DMS114 treated with DMSO at 0.1 percent for 48 hours (cell line): ENCODE measurements around the gene RAB3GAP2.
A peak's percentile ranks its signal among the peaks of the same experiment; 100 is the strongest.
"Not testable (repeated sequence)": the region's sequence is repeated elsewhere in the genome, so short reads cannot be mapped to it uniquely, and the experiment has no call there.

Source experiments
- DNase-seq: peaks from one replicate; lab custom pipeline; 2025; ENCODE audit not compliant: unreplicated experiment; lab: John Stamatoyannopoulos, UW

Gene RAB3GAP2

GRCh38 chr1:220213382-220213983 lies 58.8 kb downstream of the RAB3GAP2 start:
- DNase-seq: no peak

- DNase-seq: no peak
Observed at GRCh38 chr1:220207411-220207810, 64.8 kb downstream of the RAB3GAP2 start.

- not testable (repeated sequence) for DNase-seq
Observed at GRCh38 chr1:220204758-220205157, 67.5 kb downstream of the RAB3GAP2 start.

GRCh38 chr1:220203816-220204215 lies 68.4 kb downstream of the RAB3GAP2 start:
- no peak for DNase-seq

GRCh38 chr1:220198186-220199005 lies 73.9 kb downstream of the RAB3GAP2 start:
- no peak for DNase-seq

GRCh38 chr1:220195701-220196100 lies 76.6 kb downstream of the RAB3GAP2 start:
- no peak for DNase-seq

- DNase-seq: peak; percentile 24
Observed at GRCh38 chr1:220189750-220190347, 82.4 kb downstream of the RAB3GAP2 start.

GRCh38 chr1:220188538-220188937 lies 83.7 kb downstream of the RAB3GAP2 start:
- DNase-seq: no peak

GRCh38 chr1:220186752-220187151 lies 85.5 kb downstream of the RAB3GAP2 start:
- DNase-seq: no peak

GRCh38 chr1:220184506-220184905 lies 87.7 kb downstream of the RAB3GAP2 start:
- no peak for DNase-seq

- no peak for DNase-seq
Observed at GRCh38 chr1:220182656-220183055, 89.6 kb downstream of the RAB3GAP2 start.

- no peak for DNase-seq
Observed at GRCh38 chr1:220182111-220182510, 90.1 kb downstream of the RAB3GAP2 start.

- DNase-seq: no peak
Observed at GRCh38 chr1:220176540-220176939, 95.7 kb downstream of the RAB3GAP2 start.

GRCh38 chr1:220170836-220171526 lies 101.3 kb downstream of the RAB3GAP2 start:
- no peak for DNase-seq

- not testable (repeated sequence) for DNase-seq
Observed at GRCh38 chr1:220169887-220170286, 102.4 kb downstream of the RAB3GAP2 start.

- no peak for DNase-seq
Observed at GRCh38 chr1:220166853-220167252, 105.4 kb downstream of the RAB3GAP2 start.

GRCh38 chr1:220164517-220164916 lies 107.7 kb downstream of the RAB3GAP2 start:
- no peak for DNase-seq

- no peak for DNase-seq
Observed at GRCh38 chr1:220164116-220164515, 108.1 kb downstream of the RAB3GAP2 start.

- DNase-seq: no peak
Observed at GRCh38 chr1:220160027-220160426, 112.2 kb downstream of the RAB3GAP2 start.

GRCh38 chr1:220159041-220159440 lies 113.2 kb downstream of the RAB3GAP2 start:
- no peak for DNase-seq

GRCh38 chr1:220158530-220158929 lies 113.7 kb downstream of the RAB3GAP2 start:
- DNase-seq: not testable (repeated sequence)
